Liver (tissue), 9 donors: ENCODE results near the gene FOXK2. TPM values are rescaled to one million over a fixed set of nuclear protein-coding genes. Genes with fewer than 3 reads are reported as not detected.
"Not testable (repeated sequence)": the region's sequence is repeated elsewhere in the genome, so short reads cannot be mapped to it uniquely, and the experiment has no call there.

Source experiments
- DNase-seq: peaks from one replicate; pipeline ENCODE4 v3.0.0-alpha.2; 2017; ENCODE audit warnings: low spot score
- H3K27ac ChIP-seq, 2 donors: one replicate each; pipeline ENCODE4 v1.7.0; 2013; ENCODE audit warnings: inconsistent platforms in 2 of 2, low read length in 2 of 2, control low read depth in 1 of 2, low read depth in 1 of 2, mild to moderate bottlenecking in 1 of 2
- H3K27me3 ChIP-seq, 4 donors: one replicate each; pipeline versions ENCODE4 v1.6.1 to v1.7.0; 2013; ENCODE audit warnings: low read length in 3 of 4, inconsistent platforms in 1 of 4, mild to moderate bottlenecking in 1 of 4, moderate library complexity in 1 of 4; ENCODE audit not compliant: control insufficient read depth in 4 of 4, insufficient read depth in 4 of 4
- H3K36me3 ChIP-seq, 4 donors: one replicate each; pipeline versions ENCODE4 v1.6.1 to v1.7.0; 2013; ENCODE audit warnings: low read length in 3 of 4, mild to moderate bottlenecking in 3 of 4, low read depth in 1 of 4, moderate library complexity in 1 of 4; ENCODE audit not compliant: control insufficient read depth in 4 of 4, insufficient read depth in 3 of 4
- H3K4me1 ChIP-seq, 4 donors: one replicate each; pipeline versions ENCODE4 v1.6.1 to v1.7.0; 2013; ENCODE audit warnings: low read length in 3 of 4, mild to moderate bottlenecking in 3 of 4, moderate library complexity in 1 of 4; ENCODE audit not compliant: control insufficient read depth in 4 of 4, insufficient read depth in 4 of 4
- H3K4me3 ChIP-seq, 3 donors: one replicate each; pipeline versions ENCODE4 v1.6.1 to v1.7.0; 2013; ENCODE audit warnings: low read length in 3 of 3, control low read depth in 1 of 3, low read depth in 1 of 3, mild to moderate bottlenecking in 1 of 3
- H3K9ac ChIP-seq, 2 donors: one replicate each; pipeline ENCODE4 v1.7.0; 2013; ENCODE audit warnings: low read length in 2 of 2, mild to moderate bottlenecking in 2 of 2, moderate library complexity in 2 of 2, control low read depth in 1 of 2, low read depth in 1 of 2
- H3K9me3 ChIP-seq, 4 donors: one replicate each; pipeline versions ENCODE4 v1.6.1 to v1.7.0; 2013; ENCODE audit warnings: low read length in 3 of 4; ENCODE audit not compliant: control insufficient read depth in 4 of 4
- EGR1 ChIP-seq, 2 donors: IDR thresholded peaks; 2 replicates each; pipeline ENCODE4 v1.6.1; 2016 to 2018; ENCODE audit warnings: antibody characterized with exemption in 2 of 2, low read depth in 2 of 2
- FOXA1 ChIP-seq: IDR thresholded peaks from 2 replicates; pipeline ENCODE4 v1.6.1; 2016; ENCODE audit warnings: antibody characterized with exemption
- FOXA2 ChIP-seq: IDR thresholded peaks from 2 replicates; pipeline ENCODE4 v1.6.1; 2016; ENCODE audit warnings: antibody characterized with exemption
- HNF4A ChIP-seq, 2 donors: conservative IDR thresholded peaks; 2 replicates each; pipeline ENCODE4 v1.6.1; 2016; ENCODE audit warnings: antibody characterized with exemption in 2 of 2, mild to moderate bottlenecking in 2 of 2
- JUND ChIP-seq, 2 donors: IDR thresholded peaks; 2 replicates each; pipeline ENCODE4 v1.6.1; 2016; ENCODE audit warnings: antibody characterized with exemption in 2 of 2
- RAD21 ChIP-seq, 2 donors: IDR thresholded peaks; 2 replicates each; pipeline ENCODE4 v1.6.1; 2016; ENCODE audit warnings: antibody characterized with exemption in 2 of 2, mild to moderate bottlenecking in 2 of 2
- REST ChIP-seq: IDR thresholded peaks from 2 replicates; pipeline ENCODE4 v1.6.1; 2016; ENCODE audit warnings: antibody characterized with exemption, mild to moderate bottlenecking
- RXRA ChIP-seq, 2 donors: IDR thresholded peaks; 2 replicates each; pipeline ENCODE4 v1.6.1; 2017 to 2018; ENCODE audit warnings: antibody characterized with exemption in 2 of 2, mild to moderate bottlenecking in 1 of 2
- ZBTB33 ChIP-seq: IDR thresholded peaks from 2 replicates; pipeline ENCODE4 v1.6.1; 2016; ENCODE audit warnings: antibody characterized with exemption
- whole genome bisulfite sequencing: extraction: QIAGEN DNeasy Blood & Tissue Kit; methylation state at CpG from one replicate; pipeline ENCODE4 v1.1.7; 2013; 5-methylcytosine and 5-hydroxymethylcytosine counted together
- polyA plus RNA-seq, 2 donors: library from polyadenylated mRNA; stranded (reverse) in 1 of 2; unstranded in 1 of 2; fragments of 200-250 nt in 1 of 2; fragments of >200 nt in 1 of 2; fragmentation: Nextera tagmentation in 1 of 2; extraction: Ambion mirVana in 1 of 2; gene quantifications; one replicate each; pipeline versions ENCODE4 v1.2.1 to v1.2.3, GENCODE V29; 2013 to 2015
- total RNA-seq, 2 donors: library from RNA; depleted of rRNA; stranded (reverse); fragments of >200 nt; gene quantifications; one replicate each; pipeline ENCODE4 v1.2.3, GENCODE V29; 2014
- TF ChIP-seq, protein P1 (sequence below): IDR thresholded peaks from 2 replicates; pipeline ENCODE4 v1.6.1; 2016; ENCODE audit warnings: antibody characterized with exemption
- donor health status: healthy.
- donor health status: healthy.
- donor health status: healthy.
- donor health status: healthy.
- donor health status: healthy.

Gene FOXK2
- total and polyA plus RNA-seq, 4 donors: 3.1 to 16.2 (median 10.8) TPM

- Histone ChIP-seq H3K4me1 (peaks cover 0 to 5% (median 0%) of the 10 kb centered on the region in 4 donors), H3K9ac (no peak overlapping the region), H3K27ac (no peak overlapping the region), H3K9me3 (no peaks in the 10 kb centered on the region), H3K4me3 (no peak overlapping the region), H3K36me3 (peaks cover 10 to 67% (median 48%) of the 10 kb centered on the region in 4 donors), H3K27me3 (no peaks in the 10 kb centered on the region)
- TF ChIP-seq REST (no peak), HNF4A (conservative IDR thresholded peaks at IDR 0.05) (no peak), EGR1 (IDR thresholded peaks at IDR 0.05; ENCODE audit: low read depth in 2 of 2) (no peak), JUND (IDR thresholded peaks at IDR 0.05) (no peak)
- TF ChIP-seq, protein P1, sequence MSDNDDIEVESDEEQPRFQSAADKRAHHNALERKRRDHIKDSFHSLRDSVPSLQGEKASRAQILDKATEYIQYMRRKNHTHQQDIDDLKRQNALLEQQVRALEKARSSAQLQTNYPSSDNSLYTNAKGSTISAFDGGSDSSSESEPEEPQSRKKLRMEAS: no peak
- 95% methylated on average over 11 of the region's 11 CpGs for WGBS
- DNase-seq: no peak
These were observed 54.5 kb downstream of the FOXK2 start for GRCh38 chr17:82574041-82574440.

DNA sequence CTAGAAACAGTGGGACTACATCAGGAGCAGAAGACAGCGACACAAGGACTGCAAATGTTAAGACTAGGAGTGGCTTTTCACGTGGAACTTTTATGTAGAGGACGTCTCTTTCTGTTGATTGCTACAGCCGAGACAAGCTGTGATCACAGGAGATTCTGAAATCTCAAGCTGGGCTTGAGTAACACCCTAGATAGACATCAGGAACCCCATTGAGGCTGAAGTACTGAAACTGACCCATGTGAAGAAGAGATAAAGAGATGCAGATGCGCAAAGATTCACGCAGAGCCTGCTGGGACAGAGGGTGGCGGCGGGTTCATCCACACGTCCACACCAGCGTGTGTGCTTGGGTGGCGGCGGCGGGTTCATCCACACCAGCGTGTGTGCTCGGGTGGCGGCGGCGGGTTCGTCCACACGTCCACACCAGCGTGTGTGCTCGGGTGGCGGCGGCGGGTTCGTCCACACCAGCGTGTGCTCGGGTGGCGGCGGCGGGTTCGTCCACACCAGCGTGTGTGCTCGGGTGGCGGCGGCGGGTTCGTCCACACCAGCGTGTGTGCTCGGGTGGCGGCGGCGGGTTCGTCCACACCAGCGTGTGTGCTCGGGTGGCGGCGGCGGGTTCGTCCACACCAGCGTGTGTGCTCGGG is 56.2 kb downstream of the FOXK2 start:
- H3K9ac ChIP-seq, H3K27ac ChIP-seq, H3K4me3 ChIP-seq, H3K4me1 ChIP-seq, H3K27me3 ChIP-seq, DNase-seq, H3K9me3 ChIP-seq: not testable (repeated sequence)
- WGBS: 98% methylated on average over 37 of the region's 52 CpGs
- H3K36me3 ChIP-seq: peaks cover 8 to 55% (median 44%) of the 10 kb centered on the region in 4 donors

- Histone ChIP-seq H3K27ac (no peak overlapping the region), H3K27me3 (no peaks in the 10 kb centered on the region), H3K4me1 (peaks cover 0 to 5% (median 0%) of the 10 kb centered on the region in 4 donors), H3K4me3 (no peak overlapping the region), H3K36me3 (peaks cover 7 to 47% (median 35%) of the 10 kb centered on the region in 4 donors), H3K9ac (no peak overlapping the region), H3K9me3 (no peaks in the 10 kb centered on the region)
- no peak for TF ChIP-seq RXRA (IDR thresholded peaks at IDR 0.05)
- no peak for TF ChIP-seq FOXA1
- no peak for TF ChIP-seq ZBTB33
- TF ChIP-seq FOXA2: no peak
- TF ChIP-seq RAD21 (IDR thresholded peaks at IDR 0.05): no peak
- 91% methylated on average over 18 of the region's 18 CpGs for WGBS
- DNase-seq: no peak
These were observed 57.8 kb downstream of the FOXK2 start for GRCh38 chr17:82577300-82577699.

GRCh38 chr17:82579969-82580368 is 60.4 kb downstream of the FOXK2 start:
- WGBS: 95% methylated on average over 4 of the region's 4 CpGs
- not testable (repeated sequence) for H3K4me1 ChIP-seq, H3K9me3 ChIP-seq, H3K27ac ChIP-seq, H3K4me3 ChIP-seq, DNase-seq, H3K9ac ChIP-seq, H3K27me3 ChIP-seq
- peaks cover 9 to 37% (median 19%) of the 10 kb centered on the region in 4 donors for H3K36me3 ChIP-seq
